Frontal cortex (tissue), 4 donors: ENCODE results near the gene C2CD2L. TPM values are rescaled to one million over a fixed set of nuclear protein-coding genes. Genes with fewer than 3 reads are reported as not detected.
"Not testable (repeated sequence)": the region's sequence is repeated elsewhere in the genome, so short reads cannot be mapped to it uniquely, and the experiment has no call there.

ENCODE experiments used
- DNase-seq, 2 donors: peaks; one replicate each; pipeline ENCODE4 v3.0.0; 2012; ENCODE audit warnings: low spot score in 2 of 2
- FAIRE-seq: peaks from 2 replicates; lab custom pipeline; 2012; peaks lifted over from hg19 to GRCh38; lab: Jason Lieb, UNC
- total RNA-seq: library from RNA; depleted of rRNA; stranded (reverse); fragments of >200 nt; gene quantifications from one replicate; pipeline ENCODE4 v1.2.3, GENCODE V29; 2014
- donor health status: control.
- donor health status: control.
- donor health status: control.

The C2CD2L gene
- 11.4 TPM for total RNA-seq

GRCh38 chr11:119106564-119107537 is at the start of gene C2CD2L:
C2CD2L (plus strand) TSS chr11:119107344; CDS start chr11:119107742, 398 bp downstream.
- DNase-seq, result peak; percentile 95
- no peak for FAIRE-seq

GRCh38 chr11:119059128-119059527 is 48.0 kb upstream of the C2CD2L start:
- FAIRE-seq, DNase-seq: not testable (repeated sequence)

- no peak for FAIRE-seq
- DNase-seq, result no peak
These were observed 45.9 kb upstream of the C2CD2L start for GRCh38 chr11:119061256-119061655.

- FAIRE-seq, result no peak
- no peak for DNase-seq
These were observed 44.4 kb upstream of the C2CD2L start for GRCh38 chr11:119062779-119063178.

- FAIRE-seq (no peak), DNase-seq (no peak)
These were observed 41.8 kb upstream of the C2CD2L start for GRCh38 chr11:119065369-119065768.

- FAIRE-seq (no peak), DNase-seq (peak; percentile 90 to 97)
These were observed 39.5 kb upstream of the C2CD2L start, which contains the start of gene VPS11 for GRCh38 chr11:119067371-119068222. VPS11 (plus strand) TSS chr11:119067818; CDS start chr11:119067824, 6 bp downstream.

- no peak for FAIRE-seq
- no peak for DNase-seq
These were observed 29.3 kb upstream of the C2CD2L start for GRCh38 chr11:119077839-119078238.

GRCh38 chr11:119078675-119079420 is 28.3 kb upstream of the C2CD2L start:
- FAIRE-seq, result no peak
- DNase-seq, result no peak

- no peak for FAIRE-seq
- DNase-seq, result no peak
These were observed 25.4 kb upstream of the C2CD2L start for GRCh38 chr11:119081682-119082260.

- DNase-seq (peak; percentile 82 to 92), FAIRE-seq (no peak)
These were observed 22.3 kb upstream of the C2CD2L start, which contains the start of gene HMBS for GRCh38 chr11:119084663-119085436. HMBS (plus strand) TSS chr11:119084881; CDS start chr11:119085034, 153 bp downstream.

- DNase-seq (no peak), FAIRE-seq (no peak)
These were observed 21.7 kb upstream of the C2CD2L start for GRCh38 chr11:119085437-119085847.

- FAIRE-seq (no peak), DNase-seq (no peak)
These were observed 20.0 kb upstream of the C2CD2L start for GRCh38 chr11:119087123-119087522.

GRCh38 chr11:119087747-119088241 is 19.4 kb upstream of the C2CD2L start:
- no peak for DNase-seq
- FAIRE-seq, result no peak

GRCh38 chr11:119088406-119088805 is 18.7 kb upstream of the C2CD2L start:
- no peak for FAIRE-seq

GRCh38 chr11:119089319-119089718 is 17.8 kb upstream of the C2CD2L start:
- no peak for DNase-seq
- FAIRE-seq, result no peak

More at GRCh38 chr11:119088406-119088805, 18.7 kb upstream of the C2CD2L start:
- DNase-seq, result no peak

- FAIRE-seq (no peak), DNase-seq (no peak)
These were observed 16.0 kb upstream of the C2CD2L start for GRCh38 chr11:119091178-119091577.

GRCh38 chr11:119091966-119092879 is 14.9 kb upstream of the C2CD2L start:
- FAIRE-seq, result no peak
- DNase-seq, result no peak
